DMS53 treated with DMSO at 0.1 percent for 48 hours (cell line): Measurements from ENCODE around the gene PHACTR1.

ENCODE experiments used
- DNase-seq: peaks from one replicate; lab custom pipeline; 2025; ENCODE audit not compliant: unreplicated experiment; lab: John Stamatoyannopoulos, UW

PHACTR1 gene

DNA sequence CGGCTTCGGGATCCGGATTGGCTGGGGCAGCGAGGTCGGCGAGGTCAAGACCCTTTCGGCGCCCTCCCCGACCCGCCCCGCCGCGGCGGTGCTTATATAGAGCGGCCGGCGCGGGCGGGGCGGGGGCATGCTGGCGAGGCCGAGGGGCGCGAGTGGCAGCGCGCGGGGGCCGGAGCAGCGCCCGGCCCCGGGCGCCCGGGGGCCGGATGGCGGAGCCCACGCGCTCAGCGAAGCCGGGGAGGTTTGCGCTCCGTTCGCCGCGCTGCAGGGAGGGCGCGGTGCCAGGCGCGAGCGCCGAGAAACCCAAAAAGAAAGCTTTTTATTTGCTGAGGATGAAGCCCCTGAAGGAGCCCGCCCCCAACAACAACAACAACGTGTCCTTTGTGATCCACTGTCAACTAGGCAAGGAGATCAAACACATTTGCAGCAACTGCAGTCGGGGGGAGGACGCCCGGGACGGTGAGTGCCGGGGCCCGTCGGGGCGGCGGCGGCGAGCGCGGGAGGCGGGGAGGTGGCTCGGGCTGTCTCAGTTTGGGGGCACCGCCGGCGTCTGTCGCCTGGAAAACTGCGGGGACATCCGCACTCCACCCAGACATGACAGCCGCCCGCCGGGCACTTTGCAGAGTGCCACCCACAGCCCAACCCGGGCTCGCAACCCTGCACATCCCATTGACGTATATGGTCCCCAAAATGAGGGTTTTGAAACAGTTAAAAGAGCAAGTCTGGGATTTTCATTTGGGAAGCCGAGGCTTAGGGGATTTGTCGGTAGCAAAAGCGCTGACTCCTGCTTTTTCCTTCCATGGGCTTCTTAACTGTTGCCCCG is 297.3 kb downstream of the PHACTR1 start:
- no peak for DNase-seq

DNA sequence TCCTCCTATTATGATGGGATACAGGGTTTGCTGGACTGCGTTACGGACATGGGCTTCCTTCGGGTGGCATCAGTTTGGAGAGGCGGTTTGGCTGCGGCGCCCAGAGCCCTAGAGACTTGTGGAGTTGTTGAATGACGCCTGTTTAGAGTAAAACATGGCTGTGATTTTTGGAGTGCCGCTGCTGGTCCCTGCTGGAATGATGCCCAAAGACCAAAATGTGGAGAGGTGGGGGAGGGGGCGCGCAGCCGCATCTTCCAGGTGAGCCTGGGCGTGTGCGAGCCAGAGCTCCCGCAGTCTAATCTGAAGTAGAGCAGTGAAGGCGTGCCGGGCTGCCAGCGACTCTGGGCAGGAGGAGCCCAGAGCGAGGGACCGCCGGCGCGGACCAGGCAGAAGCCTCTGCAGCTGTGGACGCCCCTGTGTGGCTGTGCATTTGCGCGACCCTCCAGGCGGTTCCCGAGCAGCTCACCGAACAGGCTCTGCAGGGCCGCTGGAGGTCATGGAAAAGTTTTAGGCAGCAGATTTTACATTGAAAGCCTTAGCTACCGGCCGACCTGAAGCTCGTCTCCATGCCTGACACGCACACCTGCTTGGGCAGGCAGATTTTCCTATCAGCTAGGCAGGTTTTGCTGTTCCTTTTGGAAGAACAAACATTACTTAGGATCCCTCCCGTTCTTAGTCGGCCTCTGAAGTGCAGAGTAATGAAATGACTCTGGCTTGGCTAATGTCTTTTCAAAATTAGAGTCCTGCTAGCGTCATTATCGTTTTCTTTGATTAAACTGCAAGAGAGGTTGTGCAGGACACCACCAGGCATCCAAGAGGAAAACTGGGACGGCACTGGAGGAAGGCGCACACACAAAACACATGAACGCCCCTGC is 298.2 kb downstream of the PHACTR1 start:
- no peak for DNase-seq

DNA sequence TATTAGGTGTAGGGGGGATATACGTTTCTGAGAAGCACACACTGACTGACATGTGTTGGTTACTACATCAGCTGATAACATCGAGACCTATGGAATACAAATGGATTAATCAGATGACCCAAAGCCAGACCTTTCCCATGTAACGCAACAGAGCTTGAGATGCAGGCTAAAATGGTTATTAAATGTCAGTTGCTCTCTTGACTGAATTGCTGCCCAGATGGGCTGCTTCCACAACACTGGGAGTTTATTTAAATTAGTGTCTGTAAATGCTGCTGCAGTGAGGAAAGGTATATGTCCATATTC is 298.8 kb downstream of the PHACTR1 start:
- DNase-seq: no peak

DNA sequence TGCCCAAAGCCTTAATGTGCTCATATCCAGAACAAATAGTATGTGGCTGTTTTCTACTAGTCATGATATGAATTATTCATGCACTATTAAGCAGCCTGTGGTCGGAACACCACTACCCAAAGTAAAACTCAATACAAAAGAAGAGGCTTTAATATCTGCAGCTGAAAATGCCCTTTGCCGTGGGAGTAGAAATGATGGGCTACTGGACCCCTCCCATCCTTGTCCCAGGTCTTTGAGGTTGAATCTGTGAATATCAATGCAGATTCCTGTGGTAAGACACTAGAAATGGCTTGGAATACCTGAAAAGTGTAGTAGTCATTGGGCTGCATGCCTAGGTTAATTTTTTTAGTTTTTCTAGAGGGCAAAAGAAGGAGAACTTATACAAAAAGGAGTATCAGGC is 308.0 kb downstream of the PHACTR1 start:
- no peak for DNase-seq

DNA sequence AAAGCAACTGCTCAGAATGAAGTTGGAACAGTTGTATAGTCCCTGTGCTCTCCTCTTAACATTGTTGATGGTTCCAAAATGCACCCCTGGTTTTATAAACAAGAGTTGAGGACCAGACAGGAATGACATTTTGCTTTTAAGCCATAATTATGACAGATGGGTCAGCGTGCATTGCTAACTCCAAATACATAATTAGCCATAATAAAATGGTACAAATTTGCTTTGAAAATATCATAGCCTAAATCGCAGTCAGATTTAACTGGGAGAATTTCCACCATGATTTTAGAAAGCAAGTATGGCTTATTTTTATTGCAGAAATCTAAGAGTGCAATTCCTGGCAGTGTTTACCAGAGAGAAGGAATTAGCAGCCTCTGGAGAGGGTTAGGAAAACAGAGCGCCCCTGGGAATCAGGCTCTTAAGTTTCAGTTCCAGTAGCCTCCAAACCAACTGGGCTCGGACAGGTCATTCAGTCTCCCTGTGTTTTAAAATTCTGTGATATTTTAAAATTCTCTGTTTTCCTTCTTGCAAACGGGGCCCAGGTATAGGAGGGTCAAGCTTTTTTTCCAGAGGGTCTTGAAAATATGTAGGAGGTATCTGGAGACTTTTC is 309.4 kb downstream of the PHACTR1 start:
- DNase-seq: no peak

DNA sequence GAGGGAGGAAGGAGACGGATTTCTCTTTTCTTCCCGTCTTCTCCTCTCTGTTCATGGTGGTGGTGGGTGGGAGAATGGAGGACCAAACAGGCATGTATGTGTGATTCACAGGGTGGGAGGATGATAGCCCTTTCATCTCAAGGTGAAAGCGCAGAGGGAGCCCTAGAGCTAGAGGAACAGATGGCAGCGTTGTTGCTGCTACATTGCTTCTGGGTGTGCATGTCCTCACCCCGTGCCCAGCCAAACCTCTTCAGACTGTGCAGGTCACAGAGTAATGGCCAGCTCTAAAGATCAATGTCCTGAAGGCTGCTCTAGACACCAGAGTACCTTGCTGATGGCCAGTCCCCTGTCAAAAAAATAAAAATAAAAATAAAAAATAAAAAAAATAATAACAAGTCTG is 310.0 kb downstream of the PHACTR1 start:
- DNase-seq: no peak

DNA sequence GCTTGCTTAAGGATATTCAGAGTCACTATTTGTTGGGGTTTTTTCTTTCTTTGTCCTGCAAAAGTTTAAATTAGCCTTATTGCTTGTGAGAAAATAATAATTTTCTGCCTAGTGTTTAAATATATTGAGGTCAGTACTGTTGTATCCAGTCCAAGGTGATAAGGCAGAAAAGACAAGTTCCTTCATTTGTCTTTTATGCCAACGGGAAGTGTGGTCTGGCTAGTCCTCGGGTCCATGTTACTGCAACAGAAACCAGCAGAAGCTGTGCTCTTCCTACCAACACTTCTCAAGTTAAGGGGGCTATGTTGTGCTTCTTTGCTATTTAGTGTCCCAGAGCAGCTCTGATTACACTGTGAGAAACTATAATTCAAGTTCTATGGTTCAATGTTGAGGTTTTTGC is 310.6 kb downstream of the PHACTR1 start:
- DNase-seq: no peak

DNA sequence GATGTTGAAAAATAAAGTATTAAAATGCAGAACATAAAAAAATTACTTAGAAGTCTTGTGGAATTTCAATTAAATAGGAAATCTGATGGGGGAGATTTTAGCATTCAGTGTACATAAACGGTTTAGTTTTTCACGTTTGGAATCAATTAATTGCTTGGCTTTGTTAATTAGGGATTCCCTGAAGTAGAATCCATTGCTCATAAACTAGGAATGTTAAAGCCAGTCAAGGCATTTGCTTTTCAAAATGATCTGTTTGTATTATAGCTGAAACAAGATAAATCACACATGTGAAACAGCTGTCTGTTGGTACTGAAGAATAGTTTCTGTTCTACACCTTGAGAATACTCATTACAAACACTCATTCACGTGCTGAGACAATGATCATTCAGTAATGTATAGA is 313.8 kb downstream of the PHACTR1 start:
- DNase-seq: no peak

DNA sequence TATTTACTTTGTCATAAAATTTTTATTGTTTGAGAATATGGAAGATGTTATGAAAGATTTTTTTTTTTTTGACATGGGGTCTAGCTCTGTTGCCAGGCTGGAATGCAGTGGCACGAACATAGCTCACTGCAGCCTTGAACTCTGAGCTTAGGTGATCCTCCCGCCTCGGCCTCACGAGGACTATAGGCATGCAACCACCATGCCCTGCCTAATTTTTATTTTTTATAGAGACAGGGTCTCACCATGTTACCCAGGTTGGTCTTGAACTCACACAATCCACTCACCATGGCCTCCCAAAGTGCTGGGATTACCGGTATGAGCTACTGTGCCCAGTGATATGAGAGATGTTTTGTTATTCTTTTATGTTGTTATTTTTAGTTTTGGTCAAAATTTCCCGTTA is 316.0 kb downstream of the PHACTR1 start:
- no peak for DNase-seq

DNA sequence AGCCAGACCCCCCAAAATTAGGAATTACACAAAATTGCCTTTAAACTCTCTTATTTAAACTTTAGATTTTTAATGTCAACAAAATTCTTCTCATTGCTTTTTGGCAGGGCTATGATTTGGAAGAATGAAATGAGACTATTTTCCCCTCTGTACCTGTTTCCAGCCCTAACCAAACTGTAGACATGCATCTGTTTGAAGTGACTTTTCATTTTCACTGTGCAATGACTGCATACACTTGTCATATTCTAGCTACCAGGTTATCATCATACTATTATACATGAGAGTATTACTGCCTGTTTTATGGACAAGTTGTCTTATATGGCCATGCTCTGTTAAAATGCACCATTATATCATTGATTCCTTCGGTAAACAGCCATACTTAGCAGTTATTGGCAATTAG is 316.6 kb downstream of the PHACTR1 start:
- DNase-seq: no peak

DNA sequence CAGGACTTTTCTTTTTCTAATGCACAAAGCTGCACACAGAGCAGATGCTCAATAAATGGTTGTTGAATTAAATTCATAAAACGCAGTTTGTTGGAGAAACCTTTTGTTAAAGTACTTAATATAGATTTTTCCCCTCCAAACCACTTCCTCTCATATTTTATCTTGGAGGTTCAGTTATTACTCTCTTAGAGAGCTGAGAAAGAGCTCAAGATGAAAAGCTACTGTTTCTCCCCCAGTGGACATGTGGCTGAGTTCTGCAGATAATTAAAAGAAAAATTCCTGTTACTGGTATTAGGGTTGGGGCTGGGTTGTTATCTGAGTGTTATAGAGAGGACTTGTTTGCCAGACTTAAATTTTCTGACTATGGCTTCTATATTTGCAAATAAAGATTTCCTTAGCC is 317.7 kb downstream of the PHACTR1 start:
- no peak for DNase-seq

DNA sequence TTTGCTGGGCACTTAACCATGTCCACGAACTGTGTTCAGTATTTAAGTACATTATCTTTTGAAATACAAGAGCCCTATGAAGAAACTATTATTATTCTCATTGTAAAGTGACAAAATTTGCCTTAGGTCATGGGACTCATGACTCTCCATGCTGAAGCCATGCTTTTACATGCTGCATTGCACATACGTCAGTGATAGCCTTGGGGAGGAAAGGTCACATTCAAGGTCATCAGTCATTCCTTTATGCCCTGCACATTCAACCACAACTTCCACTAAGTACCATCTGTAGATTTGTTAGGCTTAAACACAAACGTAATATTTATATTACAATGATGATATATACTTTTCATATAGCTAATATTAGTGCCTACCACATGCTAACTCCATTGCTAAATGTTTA is 319.0 kb downstream of the PHACTR1 start:
- no peak for DNase-seq

DNA sequence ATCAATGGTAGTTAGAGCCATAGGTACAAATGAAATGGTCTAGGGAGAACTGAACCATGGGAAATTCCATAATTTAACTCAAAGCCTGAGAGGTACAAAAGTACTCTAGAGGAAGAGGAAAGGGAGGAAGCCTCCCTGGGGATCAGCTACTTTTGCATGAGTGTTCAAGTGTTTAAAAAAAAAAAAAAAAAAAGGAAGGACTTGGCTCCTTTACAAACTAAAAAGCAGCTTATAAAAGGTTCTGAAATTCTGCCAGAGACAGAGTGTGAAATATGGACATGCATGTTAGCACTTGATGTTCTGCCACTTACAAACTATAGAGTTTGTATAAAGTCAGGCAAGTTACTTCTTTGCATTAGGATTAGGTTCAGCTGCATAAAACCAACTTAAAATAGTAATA is 321.7 kb downstream of the PHACTR1 start:
- DNase-seq: no peak

DNA sequence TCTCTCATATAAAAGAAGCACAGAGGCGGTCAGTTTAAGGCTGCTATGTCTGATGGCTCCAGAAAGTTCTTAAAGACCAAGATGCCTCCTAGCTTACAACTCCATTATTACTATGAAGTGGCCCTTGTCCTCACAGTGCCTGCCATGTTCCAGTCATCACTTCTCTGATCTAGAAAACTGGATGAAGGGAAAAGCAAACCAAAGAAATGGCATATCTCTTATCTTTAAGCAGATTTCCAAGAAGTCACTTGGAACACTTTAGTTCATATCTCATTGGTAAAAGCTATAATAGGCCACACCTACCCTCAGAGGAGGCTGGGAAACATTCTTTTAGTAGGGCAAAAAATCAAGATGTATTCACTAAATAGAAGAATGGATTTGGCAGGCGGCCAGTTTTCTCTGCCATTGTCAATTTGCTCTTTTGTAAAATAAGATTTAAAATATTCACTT is 322.2 kb downstream of the PHACTR1 start:
- no peak for DNase-seq

DNA sequence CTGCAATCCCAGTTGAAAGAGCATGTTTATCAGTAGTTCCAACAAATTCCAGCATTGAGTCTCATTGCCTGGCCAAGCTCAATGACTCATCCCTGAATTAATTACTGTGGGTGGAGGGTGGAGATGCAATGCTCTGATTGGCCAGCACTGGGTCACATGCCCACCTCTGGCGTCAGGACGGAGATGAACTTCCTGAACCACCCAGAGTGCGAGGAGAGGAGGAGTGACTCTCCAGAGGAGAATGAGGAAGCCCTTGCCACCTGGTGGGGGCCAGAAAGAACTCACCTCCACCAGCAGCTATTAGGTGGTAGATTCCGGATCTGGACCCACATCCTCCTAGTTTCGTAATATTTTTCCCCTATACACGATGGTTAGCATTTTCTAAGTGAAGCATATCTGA is 327.8 kb downstream of the PHACTR1 start:
- DNase-seq: no peak

DNA sequence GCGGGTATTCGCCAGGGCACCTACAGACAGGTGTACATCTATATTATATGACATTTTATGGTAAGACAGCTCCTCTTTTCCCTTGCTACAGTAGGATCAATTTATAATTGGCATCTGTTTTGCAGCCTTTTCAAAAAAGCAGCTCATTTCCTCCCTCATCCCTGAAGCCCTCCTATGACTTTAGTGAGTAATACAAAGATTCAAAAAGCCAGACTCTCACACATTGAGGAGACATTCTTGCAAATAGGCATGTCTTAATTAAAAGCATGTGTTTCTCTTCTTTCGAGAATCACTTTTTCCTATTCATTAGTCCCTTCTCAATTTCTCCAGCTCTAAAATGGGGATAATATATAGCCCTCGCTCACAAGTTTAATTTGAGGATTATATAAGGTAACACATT is 328.3 kb downstream of the PHACTR1 start:
- no peak for DNase-seq

DNA sequence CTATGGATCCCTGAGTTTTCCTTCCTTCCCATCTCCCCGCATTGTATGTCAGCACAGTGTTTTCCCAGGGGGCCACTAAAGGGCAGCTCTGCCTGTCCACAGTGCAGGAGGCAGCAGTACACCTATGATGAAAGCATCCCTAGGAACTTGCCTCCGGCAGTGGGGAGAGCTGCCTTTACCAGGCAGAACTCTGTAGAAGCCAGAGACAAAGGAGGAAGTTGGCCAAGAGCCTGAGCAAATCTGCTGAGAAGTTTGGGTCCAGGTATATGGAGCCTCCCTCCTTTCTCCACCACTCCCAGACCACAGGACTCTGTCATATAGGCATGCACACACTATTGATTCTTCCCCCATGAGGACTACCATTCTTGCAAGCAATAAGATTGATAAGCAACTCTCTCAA is 329.1 kb downstream of the PHACTR1 start:
- DNase-seq: no peak

DNA sequence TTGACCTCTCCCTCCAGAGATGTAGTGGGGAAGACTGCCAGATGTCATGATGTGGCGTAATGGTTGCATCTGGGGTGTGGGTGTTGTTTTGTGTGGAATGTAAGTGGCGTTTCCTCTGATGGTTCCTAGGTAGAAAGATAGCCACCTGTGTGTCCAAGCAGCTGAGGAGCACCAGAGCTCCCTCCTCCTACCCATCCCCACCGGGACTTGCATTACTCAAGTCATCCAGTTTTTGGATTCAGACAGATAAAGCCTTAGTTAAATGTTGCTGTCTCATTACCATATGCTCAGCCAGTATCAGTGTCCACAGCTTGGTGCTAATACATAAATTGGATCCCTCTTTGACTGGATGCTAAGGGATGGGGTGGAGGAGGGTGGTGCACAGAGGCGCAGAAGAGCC is 329.5 kb downstream of the PHACTR1 start:
- no peak for DNase-seq

DNA sequence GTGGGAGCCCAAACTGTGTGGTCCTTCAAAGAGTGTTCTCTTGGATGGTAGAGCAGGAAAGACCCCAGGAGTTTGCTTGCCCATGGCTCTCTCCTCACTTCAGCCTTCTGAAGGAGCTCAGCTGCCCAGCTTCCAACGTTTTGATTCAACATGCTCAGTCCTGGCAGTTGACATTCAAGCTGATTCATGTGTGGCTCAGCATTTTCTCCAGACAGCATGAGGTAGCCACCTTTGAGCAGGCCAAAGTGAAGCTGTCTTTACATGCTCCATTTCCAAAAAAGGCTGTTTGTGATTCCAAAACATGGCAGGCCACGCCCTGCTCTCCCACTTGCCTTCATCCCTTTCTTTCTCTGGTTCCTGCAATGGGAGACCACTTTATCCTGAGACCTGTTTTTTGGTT is 331.5 kb downstream of the PHACTR1 start:
- DNase-seq: no peak

DNA sequence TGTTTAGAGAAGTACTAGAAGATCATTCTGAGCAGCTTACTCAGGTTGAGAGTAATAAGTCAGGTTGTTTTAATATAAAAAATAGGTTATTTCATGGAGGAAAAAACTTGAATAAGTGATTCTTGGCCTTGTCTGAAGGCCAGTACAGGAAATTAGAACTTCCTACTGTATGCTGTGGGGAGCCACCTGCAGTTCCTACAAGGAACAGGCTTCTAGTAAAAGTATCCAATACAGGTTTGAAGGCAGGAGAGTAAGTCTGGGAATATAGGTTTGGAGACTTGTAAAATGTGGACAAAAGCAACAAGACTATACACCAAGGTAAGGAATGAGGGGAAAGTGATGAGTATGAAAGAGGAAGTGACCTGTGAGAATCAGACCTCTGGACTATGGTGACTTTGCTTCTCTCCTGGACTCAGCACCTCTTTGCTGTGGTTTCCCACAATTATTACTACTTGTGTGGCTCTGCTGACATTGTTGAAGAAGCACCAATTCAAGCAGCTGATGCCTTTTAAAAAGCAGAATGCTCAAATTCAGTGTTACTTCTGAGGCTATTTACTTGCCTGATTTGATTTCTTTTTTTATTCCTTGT is 333.2 kb downstream of the PHACTR1 start:
- no peak for DNase-seq

DNA sequence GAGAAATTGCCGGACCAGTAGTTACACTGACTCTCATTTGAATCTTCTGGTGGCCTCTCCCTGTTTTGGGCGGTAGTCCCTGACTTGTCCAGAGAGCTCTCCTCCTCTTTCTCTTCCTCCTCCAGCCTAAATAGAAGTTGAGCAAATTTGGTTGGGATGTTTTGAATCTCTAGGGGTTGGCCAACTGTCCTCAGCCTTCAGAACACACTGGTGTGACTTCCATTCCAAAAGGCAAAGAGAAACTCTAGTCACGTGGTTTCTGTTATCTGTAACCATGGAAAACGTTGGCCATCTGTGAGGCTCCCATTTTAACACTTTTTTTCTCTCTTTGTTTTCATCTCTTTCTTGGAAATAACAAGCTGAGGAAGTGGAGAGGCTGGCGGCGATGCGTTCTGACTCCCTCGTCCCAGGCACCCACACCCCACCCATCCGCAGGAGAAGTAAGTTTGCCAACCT is 336.5 kb downstream of the PHACTR1 start:
- no peak for DNase-seq

DNA sequence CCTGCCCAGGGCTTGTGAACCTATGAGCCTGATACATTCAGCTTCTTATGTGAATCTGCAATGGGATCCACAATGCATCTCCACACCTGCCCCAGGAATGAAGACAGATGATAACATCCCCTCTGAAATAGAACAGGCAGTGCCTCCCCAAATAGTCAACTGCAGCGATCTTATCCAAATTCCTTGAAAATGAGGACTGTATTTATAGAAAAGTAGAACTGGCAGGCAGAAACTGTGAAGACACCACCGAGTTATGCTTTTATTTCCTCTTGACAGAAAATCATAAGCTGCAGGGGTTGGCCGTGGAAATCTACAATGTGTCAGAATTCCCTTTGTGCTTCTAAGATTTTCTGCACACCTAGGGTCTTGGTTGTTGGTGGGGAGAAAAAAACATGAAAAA is 341.5 kb downstream of the PHACTR1 start:
- no peak for DNase-seq
